SK-N-SH (cell line): ENCODE data around the gene ENHO. TPM values are rescaled to one million over a fixed set of nuclear protein-coding genes. Genes with fewer than 3 reads are reported as not detected.

Experiments used
- CTCF ChIA-PET: fragments of 300-600, 350-600 bp; formaldehyde crosslinking; extraction: SDS; loops from one replicate; lab custom pipeline; 2021; lab: Yijun Ruan, JAX
- POLR2A ChIA-PET: fragments of 350-600 bp; sonication (Branson Sonifier 250); formaldehyde crosslinking; extraction: SDS; loops from one replicate; lab custom pipeline; 2020; ENCODE audit warnings: antibody characterized with exemption, inconsistent platforms; lab: Yijun Ruan, JAX
- DNase-seq: peaks from one replicate; pipeline ENCODE4 v3.0.0; 2012
- H2AFZ ChIP-seq: fragments of 200-600 bp; sonication (generic); 2 replicates; pipeline ENCODE4 v1.8.1; 2016; ENCODE audit warnings: antibody characterized with exemption, mild to moderate bottlenecking, low read depth
- H3F3A ChIP-seq: fragments of 200-600 bp; sonication (generic); replicated peaks from 2 replicates; pipeline ENCODE3; 2016; ENCODE audit warnings: antibody characterized with exemption, mild to moderate bottlenecking; ENCODE audit not compliant: insufficient read depth
- H3K27ac ChIP-seq, 2 experiments: fragments of 200-500 bp in 1 of 2; fragments of 200-600 bp in 1 of 2; sonication (Bioruptor generic) in 1 of 2; sonication (generic), shearing (Covaris generic) in 1 of 2; 2 replicates each; pipeline versions ENCODE4 v1.5.1 to v1.6.1; 2014 to 2016; ENCODE audit warnings: low read depth in 2 of 2, inconsistent platforms in 1 of 2, low read length in 1 of 2, mild to moderate bottlenecking in 1 of 2, mixed read lengths in 1 of 2
- H3K27me3 ChIP-seq: fragments of 200-600 bp; sonication (generic), shearing (Covaris generic); 2 replicates; pipeline ENCODE4 v1.6.1; 2016; ENCODE audit warnings: mixed run types; ENCODE audit not compliant: insufficient read depth
- H3K36me3 ChIP-seq, 2 experiments: fragments of 200-500 bp in 1 of 2; fragments of 200-600 bp in 1 of 2; sonication (Bioruptor generic) in 1 of 2; sonication (generic) in 1 of 2; replicated peaks in 1 of 2; 2 replicates each; pipeline versions ENCODE3 to v1.5.1; 2014 to 2016; ENCODE audit warnings: low read length in 1 of 2, mild to moderate bottlenecking in 1 of 2; ENCODE audit not compliant: insufficient read depth in 2 of 2, control insufficient read depth in 1 of 2
- H3K4me1 ChIP-seq, 2 experiments: fragments of 200-500 bp in 1 of 2; fragments of 200-600 bp in 1 of 2; sonication (Bioruptor generic) in 1 of 2; sonication (generic), shearing (Covaris generic) in 1 of 2; 2 replicates each; pipeline versions ENCODE4 v1.5.1 to v1.6.1; 2014 to 2016; ENCODE audit warnings: low read depth in 1 of 2, low read length in 1 of 2, mixed run types in 1 of 2; ENCODE audit not compliant: insufficient read depth in 2 of 2, control insufficient read depth in 1 of 2
- H3K4me2 ChIP-seq: fragments of 200-600 bp; sonication (generic), shearing (Covaris generic); 2 replicates; pipeline ENCODE4 v1.6.1; 2017; ENCODE audit warnings: mixed run types
- H3K4me3 ChIP-seq, 2 experiments: fragments of 200-500 bp in 1 of 2; fragments of 200-600 bp in 1 of 2; sonication (Bioruptor generic) in 1 of 2; sonication (generic), shearing (Covaris generic) in 1 of 2; 2 replicates each; pipeline versions ENCODE4 v1.5.1 to v1.8.1; 2014 to 2016; ENCODE audit warnings: low read depth in 2 of 2, inconsistent platforms in 1 of 2, low read length in 1 of 2, mild to moderate bottlenecking in 1 of 2, mixed read lengths in 1 of 2, moderate library complexity in 1 of 2
- H3K79me2 ChIP-seq: fragments of 200-600 bp; sonication (generic); 2 replicates; pipeline ENCODE4 v1.8.1; 2017; ENCODE audit warnings: mild to moderate bottlenecking; ENCODE audit not compliant: insufficient read depth
- H3K9ac ChIP-seq: fragments of 200-600 bp; sonication (generic); 2 replicates; pipeline ENCODE4 v1.6.1; 2017; ENCODE audit warnings: mixed run types
- H3K9me2 ChIP-seq: fragments of 200-600 bp; sonication (generic); 2 replicates; pipeline ENCODE4 v1.6.1; 2017; ENCODE audit warnings: mixed run types
- H3K9me3 ChIP-seq: fragments of 200-600 bp; sonication (generic); 2 replicates; pipeline ENCODE4 v1.6.1; 2017; ENCODE audit warnings: mixed run types, mild to moderate bottlenecking, moderate library complexity
- H4K20me1 ChIP-seq: fragments of 200-600 bp; sonication (generic); 2 replicates; pipeline ENCODE4 v1.6.1; 2017; ENCODE audit warnings: mild to moderate bottlenecking, mixed run types; ENCODE audit not compliant: insufficient read depth
- CTCF ChIP-seq: fragments of 200-600 bp; sonication (generic); IDR thresholded peaks from 2 replicates; pipeline ENCODE4 v1.6.1; 2017; ENCODE audit warnings: antibody characterized with exemption, mild to moderate bottlenecking, moderate library complexity
- EP300 ChIP-seq, 2 experiments: IDR thresholded peaks; 2 replicates each; pipeline versions ENCODE4 v1.4.0 to v1.6.1; 2012; ENCODE audit warnings: borderline replicate concordance in 1 of 2, low read depth in 1 of 2, low read length in 1 of 2
- FOSL2 ChIP-seq: IDR thresholded peaks from 2 replicates; pipeline ENCODE4 v1.4.0; 2012; ENCODE audit warnings: low read depth, mild to moderate bottlenecking, moderate library complexity, borderline replicate concordance
- FOXM1 ChIP-seq: IDR thresholded peaks from 2 replicates; pipeline ENCODE4 v1.4.0; 2012; ENCODE audit warnings: low read depth, mild to moderate bottlenecking
- GABPA ChIP-seq: IDR thresholded peaks from 2 replicates; pipeline ENCODE4 v1.4.0; 2012; ENCODE audit warnings: low read depth, mild to moderate bottlenecking
- GATA2 ChIP-seq: sonication (generic); formaldehyde crosslinking; IDR thresholded peaks from 2 replicates; pipeline ENCODE4 v1.5.0; 2020; ENCODE audit warnings: mild to moderate bottlenecking, missing genetic modification reagents
- JUND ChIP-seq: IDR thresholded peaks from 2 replicates; pipeline ENCODE4 v1.4.0; 2012
- MAX ChIP-seq: IDR thresholded peaks from 2 replicates; pipeline ENCODE4 v1.4.0; 2012; ENCODE audit warnings: low read depth
- RAD21 ChIP-seq: IDR thresholded peaks from 2 replicates; pipeline ENCODE4 v1.6.1; 2012; ENCODE audit warnings: mild to moderate bottlenecking, low read length
- RCOR1 ChIP-seq: fragments of 150-350 bp; IDR thresholded peaks from 2 replicates; pipeline ENCODE4 v1.6.1; 2017; ENCODE audit warnings: antibody characterized with exemption, low read length
- REST ChIP-seq: IDR thresholded peaks from 2 replicates; pipeline ENCODE4 v1.6.1; 2012; ENCODE audit warnings: mild to moderate bottlenecking, low read depth, low read length, moderate library complexity
- RXRA ChIP-seq: IDR thresholded peaks from 2 replicates; pipeline ENCODE4 v1.4.0; 2012; ENCODE audit warnings: low read depth, mild to moderate bottlenecking, borderline replicate concordance
- TAF1 ChIP-seq: IDR thresholded peaks from 2 replicates; pipeline ENCODE4 v1.6.1; 2012; ENCODE audit warnings: low read depth, mild to moderate bottlenecking, low read length, moderate library complexity, borderline replicate concordance
- TEAD4 ChIP-seq: IDR thresholded peaks from 2 replicates; pipeline ENCODE4 v1.4.0; 2012; ENCODE audit warnings: mild to moderate bottlenecking, borderline replicate concordance; ENCODE audit not compliant: insufficient read depth
- YY1 ChIP-seq: IDR thresholded peaks from 2 replicates; pipeline ENCODE4 v1.4.0; 2012; ENCODE audit warnings: low read depth, mild to moderate bottlenecking
- WGBS: methylation state at CpG from one replicate; pipeline ENCODE4 v1.1.6; 2017; ENCODE audit warnings: low lambda C conversion rate; 5-methylcytosine and 5-hydroxymethylcytosine counted together
- polyA plus RNA-seq, 3 experiments: library from polyadenylated mRNA; depleted of rRNA; stranded (reverse); fragments of >200 nt; gene quantifications; 2 replicates each; pipeline ENCODE4 v1.2.3, GENCODE V29; 2012

The ENHO gene
- polyA plus RNA-seq, 1 of the 3 experiments (the other 2 are of a cell fraction), result 1.5 TPM

- TF ChIP-seq FOXM1, result no peak
- TF ChIP-seq TAF1, result no peak
- TF ChIP-seq JUND, result no peak
- no peak for TF ChIP-seq FOSL2
- no peak for TF ChIP-seq RCOR1
- TF ChIP-seq MAX, result no peak
- no peak for TF ChIP-seq GATA2 (CRISPR knock-in tag)
- no peak for TF ChIP-seq RAD21
- no peak for TF ChIP-seq EP300 (IDR thresholded peaks at IDR 0.05; ENCODE audit: borderline replicate concordance in 1 of 2, low read depth in 1 of 2, low read length in 1 of 2)
- no peak for TF ChIP-seq YY1
- no peak for TF ChIP-seq RXRA
- no peak for TF ChIP-seq CTCF
- TF ChIP-seq REST, result no peak
- no peak for TF ChIP-seq GABPA
- no peak for TF ChIP-seq TEAD4
- no peak overlapping the region for H3K9ac ChIP-seq
- no peaks in the 10 kb centered on the region for H3K36me3 ChIP-seq
- CTCF ChIA-PET, result interaction anchor here (0.7 to 7.0 kb wide), 10 partner anchors 13 to 121 kb away, joined by 3 to 53 read pairs (median 8); no protein-coding TSS in a partner anchor
- H3K4me1 ChIP-seq, result peaks cover 0 to 16% of the 10 kb centered on the region in 2 experiments; a peak in 1 of 4 replicates
- H3K27ac ChIP-seq, result no peak overlapping the region
- 74% methylated on average over 8 of the region's 8 CpGs for WGBS
- no peaks in the 10 kb centered on the region for H3K9me2 ChIP-seq
- H3F3A ChIP-seq, result no peaks in the 10 kb centered on the region
- H4K20me1 ChIP-seq, result no peaks in the 10 kb centered on the region
- POLR2A ChIA-PET, result interaction anchor here (0.5 kb wide), 1 partner anchor 29 kb away, joined by 4 read pairs; no protein-coding TSS in a partner anchor
- H3K79me2 ChIP-seq, result no peaks in the 10 kb centered on the region
- no peak overlapping the region for H3K4me2 ChIP-seq
- no peaks in the 10 kb centered on the region for H3K9me3 ChIP-seq
- H3K27me3 ChIP-seq, result no peaks in the 10 kb centered on the region; the same call in 1 of the 2 replicates
- H3K4me3 ChIP-seq, result no peak overlapping the region
- no peak for DNase-seq
- no peak overlapping the region for H2AFZ ChIP-seq
Observed at GRCh38 chr9:34514401-34514800, 8.4 kb downstream of the ENHO start.
